DMS114 treated with DMSO at 0.1 percent for 48 hours (cell line): ENCODE results near the gene RNF14.
"Not testable (repeated sequence)": the region's sequence is repeated elsewhere in the genome, so short reads cannot be mapped to it uniquely, and the experiment has no call there.

Experiments used
- DNase-seq: peaks from one replicate; lab custom pipeline; 2025; ENCODE audit not compliant: unreplicated experiment; lab: John Stamatoyannopoulos, UW

RNF14 gene, protein sequence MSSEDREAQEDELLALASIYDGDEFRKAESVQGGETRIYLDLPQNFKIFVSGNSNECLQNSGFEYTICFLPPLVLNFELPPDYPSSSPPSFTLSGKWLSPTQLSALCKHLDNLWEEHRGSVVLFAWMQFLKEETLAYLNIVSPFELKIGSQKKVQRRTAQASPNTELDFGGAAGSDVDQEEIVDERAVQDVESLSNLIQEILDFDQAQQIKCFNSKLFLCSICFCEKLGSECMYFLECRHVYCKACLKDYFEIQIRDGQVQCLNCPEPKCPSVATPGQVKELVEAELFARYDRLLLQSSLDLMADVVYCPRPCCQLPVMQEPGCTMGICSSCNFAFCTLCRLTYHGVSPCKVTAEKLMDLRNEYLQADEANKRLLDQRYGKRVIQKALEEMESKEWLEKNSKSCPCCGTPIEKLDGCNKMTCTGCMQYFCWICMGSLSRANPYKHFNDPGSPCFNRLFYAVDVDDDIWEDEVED

DNA sequence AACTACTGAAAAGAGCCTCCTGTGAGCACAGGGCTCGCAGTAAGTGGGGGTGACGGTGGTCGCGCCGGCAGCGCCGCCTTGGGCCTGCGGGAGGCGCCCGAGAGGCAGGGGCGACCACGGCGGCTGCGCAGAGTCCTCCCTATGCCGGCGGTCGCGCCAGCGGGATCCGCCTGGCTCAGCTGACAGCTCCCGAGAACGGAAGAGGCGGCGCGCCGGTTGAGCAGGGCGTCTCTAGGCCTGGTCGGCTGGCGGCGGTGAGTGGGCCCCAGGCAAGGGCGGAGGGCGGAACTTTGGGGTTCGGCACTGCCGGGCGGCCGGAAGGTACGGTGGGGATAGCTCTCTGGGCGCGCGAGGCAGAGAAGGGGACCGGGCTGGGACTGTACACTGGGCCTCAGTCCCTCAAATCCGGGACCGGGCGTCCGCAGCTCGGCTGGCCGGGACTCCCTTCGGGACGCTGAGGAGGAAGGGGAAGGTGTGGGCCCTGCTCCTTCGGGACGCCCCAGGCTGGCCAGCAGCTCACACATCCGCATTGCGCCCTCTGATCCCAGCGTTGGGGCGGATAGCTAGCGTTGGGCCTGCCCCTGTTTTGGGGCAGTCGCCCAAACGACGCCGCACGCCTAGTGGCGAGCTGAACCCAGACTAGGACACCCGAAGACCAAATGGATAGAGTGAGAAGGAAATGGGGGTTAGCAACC is at the start of gene RNF14:
Gene RNF14, plus strand, starts transcription at position 192 of the 695 bp plus-strand sequence. CDS start 4,484 bp downstream, outside the sequence.
- DNase-seq: peak; percentile 82

DNA sequence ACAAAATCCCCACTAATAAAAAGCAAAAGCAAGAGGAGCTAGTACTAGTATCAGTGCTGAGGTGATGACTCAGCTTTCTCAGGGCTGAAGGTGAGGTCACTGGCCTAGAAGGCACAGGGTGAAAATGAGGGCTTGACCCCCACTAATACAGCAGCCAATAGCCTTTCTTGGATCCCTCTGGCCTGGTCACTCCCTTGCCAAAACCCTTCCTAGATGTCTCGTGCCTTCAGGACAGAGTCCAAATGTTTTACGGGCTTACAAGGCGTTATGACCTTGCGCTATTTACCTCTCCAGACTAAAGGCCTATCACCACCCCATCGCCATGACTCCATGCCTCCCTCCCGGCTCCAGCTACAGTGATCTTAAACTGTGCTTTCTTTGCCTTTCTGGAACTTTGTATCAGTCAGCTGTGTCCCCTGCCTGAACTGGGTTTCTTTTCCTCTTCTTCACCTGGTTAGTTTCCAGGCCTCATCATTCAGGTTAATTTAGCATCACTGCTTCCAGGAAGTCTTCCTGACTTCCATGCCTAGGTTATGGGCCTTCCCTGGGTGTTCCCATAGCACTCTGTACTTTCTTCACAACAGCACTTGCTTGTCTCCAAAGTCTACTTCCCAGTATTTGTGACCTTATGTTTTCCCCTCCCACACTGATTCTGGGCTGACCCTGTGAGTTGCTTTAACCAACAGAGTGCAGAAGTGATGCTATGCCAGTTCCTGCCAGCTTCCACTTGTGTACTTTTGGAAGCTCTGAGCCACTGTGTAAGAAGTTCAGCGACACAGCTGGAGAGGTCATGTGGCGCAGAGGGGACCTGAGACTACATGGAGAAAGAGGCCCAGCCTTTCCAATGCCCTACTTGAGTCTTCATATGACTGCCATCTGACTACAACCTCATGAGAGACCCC is 49.4 kb upstream of the RNF14 start:
- DNase-seq: no peak

DNA sequence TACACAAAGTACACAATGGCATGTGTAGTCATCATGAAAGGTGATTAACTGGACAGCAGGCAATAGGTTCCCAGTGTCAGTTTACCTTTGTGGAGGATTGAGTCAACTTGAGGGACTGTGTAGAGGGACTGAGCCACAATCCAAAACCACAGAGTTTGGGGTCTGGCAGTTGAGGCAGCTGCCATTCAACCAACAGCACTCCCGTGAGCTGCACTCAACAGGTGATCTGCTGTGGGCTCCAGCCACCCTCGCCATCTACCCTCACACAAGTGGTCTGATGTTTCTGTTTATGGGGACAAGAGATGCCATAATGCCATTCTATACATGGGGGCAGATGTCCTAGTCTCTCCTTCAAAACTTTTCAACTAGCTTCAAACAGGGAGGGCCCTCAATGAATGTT is 48.1 kb upstream of the RNF14 start:
- no peak for DNase-seq

DNA sequence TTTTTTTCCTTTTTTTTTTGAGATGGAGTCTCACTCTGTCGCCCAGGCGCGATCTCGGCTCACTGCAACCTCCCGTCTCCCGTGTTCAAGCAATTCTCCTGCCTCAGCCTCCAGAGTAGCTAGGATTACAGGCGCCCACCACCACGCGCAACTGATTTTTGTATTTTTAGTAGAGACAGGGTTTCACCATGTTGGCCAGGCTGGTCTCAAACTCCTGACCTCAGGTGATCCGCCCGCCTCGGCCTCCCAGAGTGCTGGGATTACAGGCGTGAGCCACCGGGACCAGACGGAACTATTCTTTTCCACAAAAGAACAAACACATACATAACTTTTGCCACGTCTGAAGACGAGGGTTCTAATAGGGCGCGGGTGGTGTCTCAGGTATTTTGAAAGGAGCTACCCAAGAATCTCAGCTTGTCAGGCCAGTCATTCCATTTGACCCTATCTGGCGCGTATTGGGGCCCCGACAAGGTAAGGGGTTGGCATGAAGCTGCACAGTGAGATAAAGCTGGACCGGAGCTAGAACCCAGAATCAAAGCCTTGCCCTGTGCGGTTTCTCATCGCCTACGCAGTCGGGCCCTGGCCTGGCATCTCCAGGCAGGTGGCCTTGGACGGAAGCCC is 46.0 kb upstream of the RNF14 start:
- DNase-seq: not testable (repeated sequence)

DNA sequence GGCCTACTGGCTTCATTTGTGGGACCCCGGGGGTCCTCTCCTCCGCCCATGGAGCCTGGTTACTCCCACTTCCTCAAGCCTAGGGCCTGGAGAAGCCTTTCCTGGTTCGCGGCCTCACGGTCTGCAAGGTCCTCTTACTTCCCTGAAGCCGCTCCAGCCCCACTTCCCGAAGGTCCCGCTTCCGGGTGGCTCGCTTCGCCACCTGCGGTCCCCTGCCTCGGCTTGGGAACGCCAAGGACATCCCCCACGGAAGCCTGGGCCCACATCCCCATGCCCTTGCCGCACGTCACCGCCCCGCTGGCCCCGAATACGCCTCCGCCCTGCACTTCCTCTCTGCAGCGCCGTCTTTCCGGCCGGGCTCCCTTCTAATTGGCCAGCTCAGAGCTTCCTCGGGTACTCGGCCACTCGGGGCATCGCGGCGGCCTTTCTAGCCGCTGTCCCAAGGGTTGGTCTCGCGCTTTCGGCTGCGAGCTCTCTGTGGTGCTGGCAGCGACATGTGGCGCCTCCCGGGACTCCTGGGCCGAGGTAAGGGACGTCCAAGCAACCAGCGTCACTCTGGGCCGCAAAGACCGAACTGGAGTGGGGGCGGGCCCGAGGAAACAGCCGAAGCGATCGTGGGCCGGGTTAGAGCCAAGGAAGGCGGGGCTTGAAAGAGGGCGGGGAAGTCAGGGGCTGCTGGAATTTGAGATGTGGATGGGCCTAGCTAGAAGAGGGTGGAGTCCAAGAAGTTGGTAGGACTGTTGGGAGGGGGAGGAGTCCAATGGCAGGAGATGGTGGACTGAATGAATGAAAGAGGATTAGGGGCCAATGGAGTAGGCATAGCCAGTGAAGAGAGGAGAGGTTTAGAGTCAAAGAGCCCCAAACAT is 45.2 kb upstream of the RNF14 start, which contains the start of gene DELE1:
Gene DELE1, plus strand, starts transcription at position 424 of the 866 bp plus-strand sequence. Its CDS starts 71 bp downstream, at position 495.
- DNase-seq: peak; percentile 96

DNA sequence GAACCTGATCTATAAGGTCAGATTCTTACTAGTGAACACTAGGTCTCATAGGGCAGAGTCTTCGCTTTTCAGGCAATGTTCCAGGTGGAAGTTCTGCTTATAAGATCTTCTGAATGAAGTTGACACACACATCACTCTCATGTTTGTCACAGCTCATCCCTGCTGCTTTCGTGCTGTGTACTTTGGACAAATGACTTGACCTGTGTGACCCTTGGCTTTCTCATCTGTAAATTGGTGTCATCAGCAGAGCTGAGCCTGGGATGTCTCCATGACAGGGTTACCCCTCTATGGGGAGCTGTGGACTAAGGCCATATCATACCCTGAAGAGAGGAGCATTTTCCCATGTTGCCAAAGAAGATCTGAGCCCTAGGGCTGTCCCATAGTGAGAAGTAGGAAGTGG is 42.5 kb upstream of the RNF14 start:
- DNase-seq: no peak

DNA sequence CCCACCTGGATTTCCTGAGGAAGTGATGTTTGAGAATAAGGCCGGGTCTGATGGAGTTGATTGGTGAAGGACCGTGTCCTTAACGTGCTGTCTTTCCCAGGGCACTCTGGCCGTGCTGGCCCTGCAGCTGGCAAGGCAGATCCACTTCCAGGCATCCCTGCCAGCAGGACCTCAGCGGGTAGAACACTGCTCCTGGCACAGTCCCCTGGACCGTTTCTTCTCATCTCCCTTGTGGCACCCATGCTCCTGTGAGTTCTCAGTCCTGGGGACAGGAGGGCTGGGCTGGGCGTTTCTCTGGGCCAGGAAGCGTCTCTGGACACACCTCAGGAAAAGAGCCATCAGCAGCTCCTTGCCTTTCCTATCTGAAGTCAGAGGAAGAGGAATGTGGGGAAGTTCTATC is 40.9 kb upstream of the RNF14 start:
- no peak for DNase-seq

DNA sequence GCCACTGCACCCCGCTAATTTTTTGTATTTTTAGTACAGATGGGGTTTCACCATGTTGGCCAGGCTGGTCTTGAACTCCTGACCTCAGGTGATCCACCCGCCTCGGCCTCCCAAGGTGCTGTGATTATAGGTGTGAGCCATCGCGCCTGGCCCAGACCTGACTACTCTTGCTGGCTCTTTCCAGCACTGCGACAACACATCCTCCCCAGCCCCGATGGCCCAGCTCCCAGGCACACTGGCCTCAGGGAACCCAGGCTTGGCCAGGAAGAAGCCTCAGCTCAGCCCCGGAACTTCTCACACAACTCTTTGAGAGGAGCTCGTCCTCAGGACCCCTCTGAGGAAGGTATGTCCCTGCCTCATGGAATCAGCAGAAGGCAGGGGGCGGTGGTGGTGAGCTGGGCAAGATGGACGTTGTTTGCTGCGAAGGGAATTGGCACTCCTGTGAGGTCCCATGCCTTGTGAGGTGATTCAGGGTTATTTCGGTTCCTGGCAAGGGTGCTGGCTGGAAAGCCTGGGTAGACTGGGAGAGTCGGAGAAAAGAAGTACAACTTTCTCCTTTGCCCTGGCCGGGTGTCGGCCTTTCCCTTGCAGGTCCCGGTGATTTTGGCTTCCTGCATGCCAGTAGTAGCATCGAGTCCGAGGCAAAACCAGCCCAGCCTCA is 39.4 kb upstream of the RNF14 start:
- no peak for DNase-seq

DNA sequence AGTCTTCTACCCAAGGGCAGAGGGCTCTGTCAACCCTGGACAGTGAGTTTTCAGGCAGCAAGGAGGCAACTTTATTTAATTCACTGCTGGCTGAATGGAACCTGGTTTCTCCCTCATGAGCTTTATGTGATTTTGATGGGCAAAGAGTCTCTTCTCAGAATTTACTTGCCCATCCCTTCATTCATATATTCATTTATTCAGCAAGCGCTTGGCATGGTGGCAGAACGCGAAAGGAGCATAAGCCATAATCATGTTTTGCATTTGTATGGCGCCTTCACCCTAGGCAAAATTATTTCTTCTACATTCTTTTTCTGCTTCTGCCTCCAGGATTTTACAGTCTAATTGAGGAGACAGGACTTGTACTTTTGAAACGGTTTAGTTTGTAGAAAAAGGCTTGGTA is 37.2 kb upstream of the RNF14 start:
- DNase-seq: no peak

DNA sequence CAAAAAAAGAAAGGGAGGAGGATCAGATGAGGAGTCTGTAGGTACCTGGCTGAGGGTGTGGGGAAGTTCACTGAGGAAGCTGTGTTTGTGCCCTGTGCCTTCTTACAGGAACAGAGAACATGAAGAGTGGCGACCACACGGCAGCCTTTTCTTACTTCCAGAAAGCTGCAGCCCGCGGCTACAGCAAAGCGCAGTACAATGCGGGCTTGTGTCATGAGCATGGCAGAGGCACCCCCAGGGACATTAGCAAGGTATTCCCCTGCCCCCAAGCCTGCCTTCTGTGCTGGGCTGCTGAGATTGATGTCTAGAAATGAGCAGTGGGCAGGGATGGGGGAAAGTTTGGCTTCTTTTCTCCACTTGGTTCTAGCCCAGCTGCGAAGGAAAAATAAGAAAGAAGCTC is 35.8 kb upstream of the RNF14 start:
- DNase-seq: no peak

DNA sequence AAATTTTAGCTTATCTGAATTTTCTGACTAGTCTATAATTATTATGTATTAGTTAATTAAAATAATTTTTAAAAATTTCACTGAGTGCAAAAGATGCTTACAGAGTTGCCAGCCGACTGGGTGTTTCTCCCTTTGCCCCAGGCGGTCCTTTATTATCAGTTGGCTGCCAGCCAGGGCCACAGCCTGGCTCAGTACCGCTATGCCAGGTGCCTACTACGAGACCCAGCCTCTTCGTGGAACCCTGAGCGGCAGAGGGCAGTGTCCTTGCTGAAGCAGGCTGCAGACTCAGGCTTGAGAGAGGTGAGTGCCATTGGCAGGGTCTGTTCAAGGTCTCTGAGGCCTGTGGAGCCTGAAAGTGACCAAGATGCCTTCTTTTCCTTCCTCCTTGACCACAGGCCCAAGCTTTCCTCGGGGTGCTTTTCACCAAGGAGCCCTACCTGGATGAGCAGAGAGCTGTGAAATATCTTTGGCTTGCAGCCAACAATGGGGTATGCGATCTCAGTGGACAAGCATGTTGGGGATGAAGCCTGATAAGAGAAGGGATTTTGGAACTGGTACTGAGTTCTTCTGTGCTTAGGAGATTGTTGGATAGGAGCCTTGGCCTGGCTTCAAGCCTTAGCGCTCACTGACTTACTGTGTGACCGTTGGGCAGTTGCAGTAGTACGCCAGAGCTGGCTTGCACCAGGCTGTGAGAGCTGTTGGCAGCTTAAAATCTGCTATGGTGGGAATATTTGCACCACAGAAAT is 34.6 kb upstream of the RNF14 start:
- no peak for DNase-seq

DNA sequence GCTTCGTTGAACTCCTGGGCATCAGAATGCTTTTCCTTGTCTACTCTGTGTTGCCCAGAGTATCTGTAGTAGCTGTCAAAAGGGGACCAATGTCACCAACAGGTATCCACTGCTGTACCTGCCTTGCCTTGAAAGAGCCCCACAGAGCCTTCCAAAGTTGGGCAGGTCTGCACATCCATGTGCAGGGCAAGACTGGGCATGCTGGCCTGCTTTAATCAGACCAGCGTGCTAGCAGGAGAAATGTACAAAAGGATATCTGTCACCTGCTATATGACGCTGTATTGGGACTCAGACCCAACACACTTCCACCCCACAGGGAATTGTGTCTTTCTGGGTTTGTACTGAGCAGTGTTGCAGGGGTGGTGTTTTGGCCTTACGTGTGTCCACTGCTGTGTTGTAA is 33.4 kb upstream of the RNF14 start:
- no peak for DNase-seq

DNA sequence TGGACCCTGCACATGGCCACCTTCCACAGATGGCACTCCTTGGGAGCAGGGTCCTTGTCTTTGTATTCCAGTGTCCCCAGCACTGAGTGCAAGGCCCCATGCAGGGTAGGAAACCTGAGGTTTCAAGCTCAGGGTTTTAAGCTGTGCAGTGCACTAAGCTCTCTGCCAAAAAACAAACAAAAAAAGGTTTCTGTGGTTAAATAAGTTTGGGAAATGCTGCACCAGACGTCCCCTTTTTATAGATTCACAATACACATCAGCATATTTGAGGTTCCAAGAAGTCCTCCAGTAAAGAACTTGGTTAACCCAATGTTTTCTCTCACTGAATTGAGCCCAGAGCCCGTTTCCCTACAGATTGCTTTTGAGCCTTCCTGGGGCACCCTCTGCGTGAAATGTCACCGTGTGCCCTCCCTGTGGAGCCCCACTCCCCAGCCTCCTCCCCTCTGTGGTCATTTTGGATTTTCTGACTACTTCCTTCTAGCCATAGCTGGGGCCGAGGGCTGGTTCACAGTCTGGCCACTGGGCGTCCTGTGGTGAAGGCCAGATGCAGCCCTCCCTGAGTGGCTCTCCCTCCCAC is 28.1 kb upstream of the RNF14 start:
- DNase-seq: no peak

DNA sequence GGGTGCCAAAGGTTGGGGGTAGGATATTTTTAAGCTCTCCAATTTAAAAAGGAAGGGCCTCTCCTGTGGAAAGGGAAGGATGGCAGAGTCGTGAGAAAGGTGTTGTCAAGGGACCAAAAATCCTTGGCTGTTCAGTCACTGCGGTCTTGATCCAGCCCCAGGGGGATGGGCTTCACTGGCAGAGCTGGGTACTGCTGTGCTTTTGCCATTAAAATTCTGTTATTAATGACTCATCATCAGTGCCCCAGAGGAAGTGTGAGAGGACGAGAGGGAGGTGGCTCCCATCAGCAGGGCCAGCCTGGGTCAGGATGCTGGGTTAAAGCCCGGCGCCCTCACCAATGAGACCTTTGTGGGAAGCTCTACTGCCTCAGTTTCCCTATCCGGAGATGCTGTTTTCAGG is 27.6 kb upstream of the RNF14 start:
- no peak for DNase-seq

DNA sequence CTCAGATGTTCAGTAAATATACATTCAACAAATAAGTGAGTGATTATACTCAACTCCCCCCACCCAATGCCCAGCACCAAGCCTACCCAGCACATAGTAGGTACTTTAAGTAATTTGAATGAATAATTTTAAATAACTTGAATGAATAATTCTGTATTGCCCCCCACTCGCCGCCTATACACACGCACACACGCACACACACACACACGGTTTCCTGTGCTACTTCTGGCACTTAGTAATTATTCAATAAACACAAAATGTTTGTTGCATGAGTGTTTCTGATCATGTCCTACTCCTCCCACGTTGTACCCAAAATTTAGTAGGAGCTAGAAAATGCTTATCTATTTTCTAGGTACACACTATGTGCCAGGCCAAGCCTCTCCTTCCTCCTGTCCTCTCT is 27.1 kb upstream of the RNF14 start:
- no peak for DNase-seq

DNA sequence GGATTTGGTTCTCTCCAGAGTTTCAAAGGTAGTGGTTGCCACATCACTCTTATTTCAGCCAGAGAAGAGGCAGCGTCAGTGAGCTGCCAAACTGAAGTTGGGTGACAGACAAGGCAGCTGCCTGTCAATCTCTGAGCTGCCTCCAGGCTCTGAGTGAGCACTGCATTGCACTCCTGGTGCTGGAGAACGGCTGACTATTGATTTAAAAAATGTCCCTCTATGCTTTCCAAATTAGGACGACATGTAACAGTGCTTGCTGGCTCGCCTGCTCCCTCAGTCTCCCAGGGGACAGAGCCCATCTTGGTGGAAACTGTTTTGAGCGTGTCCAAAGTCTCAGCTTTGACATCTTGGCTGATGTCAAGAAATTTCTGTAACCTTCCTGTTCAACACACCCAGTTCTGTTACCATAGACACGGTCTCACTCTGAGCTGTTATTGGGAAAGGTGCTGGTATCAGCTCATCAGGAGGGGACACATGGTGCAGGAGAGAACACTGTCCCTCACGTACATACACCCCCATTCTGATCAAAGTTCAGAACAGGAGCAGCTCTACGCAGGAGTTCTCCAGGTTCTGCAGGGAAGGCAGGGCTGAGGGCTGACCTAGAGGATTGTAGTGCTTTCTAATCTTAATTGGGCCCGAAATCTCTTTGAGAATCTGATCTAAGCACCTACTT is 26.6 kb upstream of the RNF14 start:
- no peak for DNase-seq

DNA sequence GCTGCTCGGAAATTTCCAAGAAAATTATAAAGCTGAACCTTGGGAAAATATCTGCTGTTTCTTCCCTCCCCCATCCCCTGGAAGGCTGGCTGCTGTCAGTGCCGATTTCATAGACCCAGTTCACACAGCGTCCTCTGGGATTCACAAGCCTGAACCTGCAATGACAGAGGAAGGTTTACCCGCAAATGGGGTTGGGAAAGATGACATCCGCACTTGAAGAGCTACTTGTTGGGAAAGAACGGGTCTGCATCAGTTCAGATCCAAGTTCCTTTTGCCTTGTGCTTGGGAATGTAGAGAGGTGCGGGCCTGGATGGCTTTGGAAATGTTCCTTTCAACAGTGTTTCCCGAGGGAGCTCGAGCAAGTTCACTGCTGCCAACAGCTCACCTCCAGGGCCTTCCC is 24.8 kb upstream of the RNF14 start:
- DNase-seq: no peak
